Thymus (tissue), 11 donors: ENCODE data around the gene ZDHHC9. TPM values are rescaled to one million over a fixed set of nuclear protein-coding genes. Genes with fewer than 3 reads are reported as not detected.

Experiments
- DNase-seq, 9 donors: peaks; one replicate each; pipeline ENCODE4 v3.0.0-alpha.2; 2013; ENCODE audit warnings: low spot score in 9 of 9, low read depth in 6 of 9, missing footprints in 1 of 9
- H3K27ac ChIP-seq, 2 donors: one replicate each; pipeline ENCODE4 v1.5.1; 2013; ENCODE audit warnings: control low read depth in 1 of 2, low read depth in 1 of 2, low read length in 1 of 2, mild to moderate bottlenecking in 1 of 2, moderate library complexity in 1 of 2
- H3K27me3 ChIP-seq, 2 donors: one replicate each; pipeline ENCODE4 v1.5.1; 2013; ENCODE audit warnings: low read length in 1 of 2; ENCODE audit not compliant: control insufficient read depth in 2 of 2, insufficient read depth in 1 of 2
- H3K36me3 ChIP-seq, 2 donors: one replicate each; pipeline ENCODE4 v1.5.1; 2013; ENCODE audit warnings: low read length in 1 of 2, mild to moderate bottlenecking in 1 of 2, moderate library complexity in 1 of 2; ENCODE audit not compliant: control insufficient read depth in 2 of 2, insufficient read depth in 2 of 2
- H3K4me1 ChIP-seq, 2 donors: one replicate each; pipeline ENCODE4 v1.5.1; 2013; ENCODE audit warnings: low read length in 2 of 2; ENCODE audit not compliant: control insufficient read depth in 2 of 2, insufficient read depth in 2 of 2
- H3K4me3 ChIP-seq, 2 donors: one replicate each; pipeline ENCODE4 v1.5.1; 2013; ENCODE audit warnings: low read length in 2 of 2, control low read depth in 1 of 2, mild to moderate bottlenecking in 1 of 2
- H3K9me3 ChIP-seq, 2 donors: one replicate each; pipeline ENCODE4 v1.5.1; 2013; ENCODE audit warnings: low read length in 1 of 2, mild to moderate bottlenecking in 1 of 2; ENCODE audit not compliant: control insufficient read depth in 2 of 2, insufficient read depth in 1 of 2
- WGBS: extraction: QIAGEN DNeasy Blood & Tissue Kit; methylation state at CpG from one replicate; pipeline ENCODE4 v1.1.7; 2013; 5-methylcytosine and 5-hydroxymethylcytosine counted together
- polyA plus RNA-seq: library from polyadenylated mRNA; stranded (reverse); fragments of 200-250 nt; gene quantifications from one replicate; pipeline ENCODE4 v1.2.3, GENCODE V29; 2013
- total RNA-seq: library from RNA; stranded (reverse); fragments of 120-200 nt; gene quantifications from one replicate; pipeline ENCODE4 v1.2.4, GENCODE V29; 2013
- donor health status: healthy.

ZDHHC9 gene
- total and polyA plus RNA-seq, 2 donors = 3.5 to 4.5 TPM

DNA sequence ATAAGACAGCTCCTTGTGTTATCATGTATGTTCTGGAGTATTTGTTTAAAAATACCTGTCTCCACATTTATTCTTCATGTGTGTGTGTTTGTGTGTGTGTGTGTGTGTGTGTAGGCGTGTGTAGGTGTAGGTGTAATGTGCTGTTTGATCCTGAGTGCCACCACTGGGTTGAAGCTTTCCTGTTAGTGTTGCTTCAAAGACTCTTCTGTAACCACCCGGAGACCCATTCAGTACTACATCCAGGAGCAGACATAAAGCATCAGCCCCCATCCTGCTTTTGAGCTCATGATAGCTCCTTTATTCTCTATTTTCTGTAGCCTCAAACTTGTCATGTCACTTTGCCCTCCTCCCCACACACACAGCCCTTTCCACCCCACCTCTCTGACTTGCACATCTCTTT, 3.0 kb upstream of the ZDHHC9 start:
- peaks cover 0 to 3% of the 10 kb centered on the region in 2 donors for H3K27me3 ChIP-seq
- DNase-seq = peak in 3 of 9 donors; percentile 9 to 46 (median 11)
- no peaks in the 10 kb centered on the region for H3K9me3 ChIP-seq
- H3K4me1 ChIP-seq = peaks cover 0 to 19% of the 10 kb centered on the region in 2 donors
- H3K27ac ChIP-seq = no peak overlapping the region
- WGBS = 79% methylated on average over 2 of the region's 2 CpGs
- H3K4me3 ChIP-seq = no peak overlapping the region
- no peaks in the 10 kb centered on the region for H3K36me3 ChIP-seq

DNA sequence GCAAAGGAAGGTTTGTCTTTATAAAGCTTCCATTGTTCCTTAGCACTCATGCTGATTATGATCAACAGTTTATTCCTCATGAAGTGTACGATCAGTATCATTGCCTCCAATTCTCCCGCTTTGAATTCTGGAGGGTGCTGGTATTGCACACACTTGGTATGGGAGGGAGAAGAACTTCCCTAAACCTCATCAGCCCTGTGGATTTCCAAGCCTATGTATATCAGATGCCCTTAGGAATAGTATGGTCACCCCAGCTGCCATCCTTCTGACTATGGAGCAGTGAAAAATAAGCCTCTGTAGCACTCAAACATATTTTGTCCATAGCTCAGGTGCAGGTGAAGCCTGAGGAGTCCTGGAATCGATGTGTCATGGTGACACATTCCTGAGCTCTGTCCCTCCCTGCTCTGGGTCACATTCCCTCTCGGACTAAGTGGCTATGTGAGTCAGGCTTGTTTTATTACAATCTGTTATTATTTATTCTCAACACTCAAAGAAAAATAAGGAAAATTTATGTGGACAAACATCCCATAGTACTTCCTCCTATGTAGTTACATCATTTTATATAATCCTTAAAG, 2.0 kb upstream of the ZDHHC9 start:
- WGBS = 96% methylated on average over 4 of the region's 4 CpGs

DNA sequence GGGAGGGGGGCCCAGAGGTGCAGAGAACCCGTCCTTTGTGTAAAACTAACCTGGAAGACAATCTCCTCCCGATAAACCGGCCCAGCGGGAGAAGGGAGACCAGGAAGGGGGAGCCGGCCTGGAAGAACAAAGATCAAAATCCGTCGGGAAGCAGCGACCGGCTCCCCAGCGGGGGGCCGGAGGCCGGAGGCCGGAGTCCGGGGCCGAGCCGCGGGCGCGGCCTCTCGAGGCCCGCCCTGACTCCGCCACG, 552 bp downstream of the ZDHHC9 start:
- Histone ChIP-seq H3K27me3 (peaks cover 0 to 3% of the 10 kb centered on the region in 2 donors), H3K27ac (no peak overlapping the region), H3K9me3 (no peaks in the 10 kb centered on the region), H3K36me3 (no peaks in the 10 kb centered on the region), H3K4me3 (peak overlapping the region; percentile 62 to 68), H3K4me1 (peaks cover 0 to 35% of the 10 kb centered on the region in 2 donors)
- no peak for DNase-seq
- WGBS = 0% methylated on average over 23 of the region's 23 CpGs

More for the DNA sequence above, 2.0 kb upstream of the ZDHHC9 start:
- no peak overlapping the region for H3K4me3 ChIP-seq
- H3K36me3 ChIP-seq = no peaks in the 10 kb centered on the region
- H3K27ac ChIP-seq = no peak overlapping the region
- DNase-seq = no peak
- peaks cover 0 to 3% of the 10 kb centered on the region in 2 donors for H3K27me3 ChIP-seq
- H3K4me1 ChIP-seq = peaks cover 0 to 20% of the 10 kb centered on the region in 2 donors
- H3K9me3 ChIP-seq = no peaks in the 10 kb centered on the region

DNA sequence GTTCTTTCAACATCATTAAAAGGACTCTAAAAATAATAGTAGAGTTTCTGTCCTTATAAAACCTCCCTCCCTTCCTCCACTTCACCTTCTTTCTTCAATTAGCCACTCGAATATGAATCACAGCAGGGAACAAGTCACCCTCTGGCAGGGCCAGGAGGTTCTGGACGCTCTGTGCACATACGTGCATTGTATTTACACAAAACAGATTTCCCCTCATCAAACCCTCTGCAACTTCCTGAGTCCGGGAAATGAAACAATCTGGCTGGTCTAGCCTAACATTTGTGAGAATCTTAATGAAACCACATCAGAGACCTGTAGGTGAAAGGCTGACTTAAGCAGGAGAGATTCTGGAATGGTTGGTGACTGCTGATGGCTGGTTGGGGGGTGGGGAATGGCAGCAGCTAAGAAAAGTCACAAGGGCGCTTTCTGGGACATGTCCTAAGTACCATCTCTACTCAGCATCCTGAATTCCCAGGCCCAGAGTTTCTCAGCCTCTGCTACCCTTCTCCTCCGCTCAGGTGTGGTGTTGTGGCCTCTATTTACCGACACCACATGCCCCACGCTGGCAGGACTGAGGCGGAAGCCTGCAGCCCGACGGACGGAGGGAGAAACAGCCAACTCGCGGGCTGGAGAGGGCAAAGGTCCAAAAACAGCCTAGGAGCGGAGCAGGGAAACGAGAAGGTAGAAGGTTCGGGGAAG, 1.0 kb downstream of the ZDHHC9 start:
- Histone ChIP-seq H3K27ac (no peak overlapping the region), H3K4me1 (peaks cover 0 to 34% of the 10 kb centered on the region in 2 donors), H3K36me3 (no peaks in the 10 kb centered on the region), H3K9me3 (no peaks in the 10 kb centered on the region), H3K4me3 (peak overlapping the region; percentile 62 to 68), H3K27me3 (peaks cover 0 to 3% of the 10 kb centered on the region in 2 donors)
- no peak for DNase-seq
- 8% methylated on average over 17 of the region's 17 CpGs for WGBS

DNA sequence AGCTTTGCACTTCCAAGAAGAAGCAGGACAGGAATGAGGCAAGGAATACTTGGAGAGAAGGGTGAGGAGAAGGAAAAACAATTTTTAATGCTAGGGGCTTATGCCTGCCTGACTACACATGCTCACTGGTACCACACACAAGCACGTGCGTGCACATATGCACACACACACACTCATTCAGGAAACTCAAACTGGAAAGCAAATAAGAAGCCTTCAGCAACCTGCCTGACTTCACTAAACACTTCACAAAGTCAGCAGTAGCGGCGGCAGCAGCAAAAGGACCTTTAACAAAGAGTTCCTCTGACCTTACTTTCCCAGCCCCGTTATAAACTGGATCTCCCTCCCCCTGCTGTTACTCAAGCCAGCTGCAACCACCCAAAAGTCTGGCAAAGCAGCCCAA, 3.3 kb downstream of the ZDHHC9 start:
- no peaks in the 10 kb centered on the region for H3K9me3 ChIP-seq
- WGBS = 80% methylated on average over 5 of the region's 5 CpGs
- H3K4me3 ChIP-seq = no peak overlapping the region
- no peak overlapping the region for H3K27ac ChIP-seq
- peaks cover 0 to 27% of the 10 kb centered on the region in 2 donors for H3K4me1 ChIP-seq
- peaks cover 0 to 3% of the 10 kb centered on the region in 2 donors for H3K27me3 ChIP-seq
- peak in 1 of 9 donors; percentile 22 for DNase-seq
- no peaks in the 10 kb centered on the region for H3K36me3 ChIP-seq

DNA sequence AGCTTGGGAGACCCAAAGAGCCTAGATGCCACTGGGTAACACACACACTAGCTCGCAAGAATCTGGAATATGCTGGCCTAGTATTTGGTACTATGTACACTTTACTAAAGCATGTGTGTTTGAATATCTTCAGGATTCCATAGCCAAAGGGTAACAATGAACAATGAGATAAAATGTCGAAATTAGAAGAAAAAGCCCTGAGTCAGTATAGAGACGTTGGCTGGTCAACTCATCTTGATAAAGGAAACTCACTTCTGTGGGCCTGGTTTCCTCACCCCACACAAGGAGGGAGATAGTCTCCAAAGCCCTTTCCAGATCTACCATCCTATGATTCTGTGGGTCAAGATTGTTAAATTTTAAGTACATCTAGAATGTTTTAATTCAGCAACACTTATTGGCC, 6.9 kb downstream of the ZDHHC9 start:
- 98% methylated on average over 3 of the region's 3 CpGs for WGBS
- Histone ChIP-seq H3K36me3 (no peaks in the 10 kb centered on the region), H3K27ac (no peak overlapping the region)

DNA sequence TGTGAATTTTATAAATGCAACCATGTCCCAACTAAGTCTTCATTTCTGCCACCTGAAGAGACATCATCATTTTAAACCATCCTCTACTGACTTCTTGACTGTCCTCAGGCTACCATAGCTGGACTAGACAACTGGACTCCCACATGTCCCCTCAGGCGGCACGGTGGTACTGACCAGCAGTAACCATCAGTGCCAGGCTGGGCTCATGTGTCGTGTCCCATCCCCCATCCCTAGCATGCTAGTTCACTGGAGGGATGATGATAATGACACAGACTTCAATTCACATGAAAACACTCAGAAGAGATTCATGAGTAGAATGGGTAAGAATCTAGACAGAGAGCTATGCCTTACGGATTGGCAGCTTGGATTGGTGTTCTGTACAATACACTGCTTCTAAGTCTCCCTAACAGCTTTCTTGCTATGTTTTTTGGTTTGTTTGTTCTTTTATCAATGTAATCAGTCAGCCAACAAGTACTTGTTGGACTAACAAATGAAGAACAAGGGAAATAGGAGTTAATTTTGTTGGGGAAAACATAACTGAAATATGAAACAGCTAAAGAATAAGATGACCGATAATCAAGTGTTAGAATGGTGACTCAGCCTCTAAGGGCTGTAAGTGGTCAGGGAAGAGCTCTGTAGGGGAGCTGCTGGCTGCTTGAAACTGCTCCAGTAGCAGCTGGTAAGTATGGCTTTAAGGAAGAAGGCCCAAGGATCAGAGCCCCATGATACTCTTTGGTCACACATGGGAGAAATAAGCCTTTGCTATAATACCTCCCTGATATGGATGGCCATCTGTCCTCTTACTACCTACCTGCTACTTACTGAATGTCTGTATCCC, 10.3 kb downstream of the ZDHHC9 start:
- no peak overlapping the region for H3K4me3 ChIP-seq
- H3K4me1 ChIP-seq = no peaks in the 10 kb centered on the region
- H3K36me3 ChIP-seq = no peaks in the 10 kb centered on the region
- no peak for DNase-seq
- no peaks in the 10 kb centered on the region for H3K27me3 ChIP-seq
- 97% methylated on average over 5 of the region's 5 CpGs for WGBS
- H3K9me3 ChIP-seq = no peaks in the 10 kb centered on the region
- no peak overlapping the region for H3K27ac ChIP-seq

More for the DNA sequence above, 6.9 kb downstream of the ZDHHC9 start:
- Histone ChIP-seq H3K4me1 (peaks cover 0 to 16% of the 10 kb centered on the region in 2 donors), H3K9me3 (no peaks in the 10 kb centered on the region), H3K4me3 (no peak overlapping the region), H3K27me3 (no peaks in the 10 kb centered on the region)
- no peak for DNase-seq

DNA sequence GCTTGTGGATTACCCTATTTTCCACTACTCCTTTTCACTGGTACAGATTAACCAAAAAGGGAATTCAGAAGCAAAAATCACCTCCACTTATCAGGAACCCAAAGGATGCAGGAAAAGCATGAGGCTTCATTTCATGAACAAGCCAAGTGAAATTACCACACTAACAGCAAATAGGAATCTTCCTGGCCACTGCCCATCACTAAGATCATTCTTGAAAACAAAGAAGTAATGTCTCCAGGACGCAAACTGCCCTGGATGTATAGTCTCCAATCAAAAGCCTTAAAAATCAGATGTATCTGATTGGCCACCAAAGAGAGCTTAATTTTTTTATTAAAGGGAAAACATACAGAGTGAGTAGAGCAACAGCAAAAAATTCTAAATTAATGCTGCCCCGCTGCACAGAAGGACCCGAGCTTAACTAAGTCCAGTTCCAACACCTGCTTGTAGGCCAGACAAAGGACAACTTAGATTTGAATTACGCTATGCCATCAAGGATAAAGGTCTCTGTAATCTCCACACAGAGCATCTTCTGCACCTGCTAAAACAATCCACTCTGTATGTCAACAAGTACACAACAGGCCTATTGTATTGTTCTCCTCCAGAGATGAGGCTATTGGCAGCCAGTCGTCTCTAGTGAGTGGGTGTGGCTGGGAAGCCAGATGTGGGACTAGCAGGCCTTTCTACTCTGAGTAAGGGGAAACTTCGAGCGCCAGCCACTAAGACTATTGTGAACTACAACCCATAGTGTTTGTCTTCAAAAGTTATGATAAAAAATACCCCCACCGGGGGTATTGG, 12.4 kb downstream of the ZDHHC9 start:
- H3K27me3 ChIP-seq = no peaks in the 10 kb centered on the region
- no peak for DNase-seq
- no peak overlapping the region for H3K27ac ChIP-seq
- no peaks in the 10 kb centered on the region for H3K9me3 ChIP-seq
- H3K36me3 ChIP-seq = no peaks in the 10 kb centered on the region
- peaks cover 0 to 2% of the 10 kb centered on the region in 2 donors for H3K4me1 ChIP-seq
- WGBS = 98% methylated on average over 8 of the region's 8 CpGs
- H3K4me3 ChIP-seq = no peak overlapping the region
